Astrocyte (in vitro differentiated cells and primary cell): ENCODE results near the gene EEF1AKMT3.

Experiments
- EZH2 ChIP-seq: IDR thresholded peaks from 2 replicates; pipeline ENCODE4 v1.6.1; 2012; ENCODE audit warnings: mild to moderate bottlenecking, low read length, inconsistent platforms; ENCODE audit not compliant: insufficient read depth
- TF ChIP-seq, protein P1 (sequence below): IDR thresholded peaks from 2 replicates; pipeline ENCODE4 v1.5.1; 2011; ENCODE audit warnings: low read depth, mild to moderate bottlenecking, inconsistent platforms, low read length, moderate library complexity; ENCODE audit not compliant: insufficient read depth

GRCh38 chr12:57811028-57811755 is 38.8 kb downstream of the EEF1AKMT3 start:
- TF ChIP-seq, protein P1, sequence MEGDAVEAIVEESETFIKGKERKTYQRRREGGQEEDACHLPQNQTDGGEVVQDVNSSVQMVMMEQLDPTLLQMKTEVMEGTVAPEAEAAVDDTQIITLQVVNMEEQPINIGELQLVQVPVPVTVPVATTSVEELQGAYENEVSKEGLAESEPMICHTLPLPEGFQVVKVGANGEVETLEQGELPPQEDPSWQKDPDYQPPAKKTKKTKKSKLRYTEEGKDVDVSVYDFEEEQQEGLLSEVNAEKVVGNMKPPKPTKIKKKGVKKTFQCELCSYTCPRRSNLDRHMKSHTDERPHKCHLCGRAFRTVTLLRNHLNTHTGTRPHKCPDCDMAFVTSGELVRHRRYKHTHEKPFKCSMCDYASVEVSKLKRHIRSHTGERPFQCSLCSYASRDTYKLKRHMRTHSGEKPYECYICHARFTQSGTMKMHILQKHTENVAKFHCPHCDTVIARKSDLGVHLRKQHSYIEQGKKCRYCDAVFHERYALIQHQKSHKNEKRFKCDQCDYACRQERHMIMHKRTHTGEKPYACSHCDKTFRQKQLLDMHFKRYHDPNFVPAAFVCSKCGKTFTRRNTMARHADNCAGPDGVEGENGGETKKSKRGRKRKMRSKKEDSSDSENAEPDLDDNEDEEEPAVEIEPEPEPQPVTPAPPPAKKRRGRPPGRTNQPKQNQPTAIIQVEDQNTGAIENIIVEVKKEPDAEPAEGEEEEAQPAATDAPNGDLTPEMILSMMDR = no peak
- TF ChIP-seq EZH2 = no peak
